Neural progenitor cell (in vitro differentiated cells): ENCODE measurements around the gene NCOR1.

ENCODE experiments used
- EZH2 ChIP-seq: fragments of 200-600 bp; sonication (generic); IDR thresholded peaks from 2 replicates; pipeline ENCODE4 v1.6.1; 2017; ENCODE audit warnings: antibody characterized with exemption, mild to moderate bottlenecking, moderate library complexity
- TF ChIP-seq, protein P1 (sequence below): fragments of 200-600 bp; sonication (generic); IDR thresholded peaks from 2 replicates; pipeline ENCODE4 v1.5.1; 2017; ENCODE audit warnings: antibody characterized with exemption, mild to moderate bottlenecking

DNA sequence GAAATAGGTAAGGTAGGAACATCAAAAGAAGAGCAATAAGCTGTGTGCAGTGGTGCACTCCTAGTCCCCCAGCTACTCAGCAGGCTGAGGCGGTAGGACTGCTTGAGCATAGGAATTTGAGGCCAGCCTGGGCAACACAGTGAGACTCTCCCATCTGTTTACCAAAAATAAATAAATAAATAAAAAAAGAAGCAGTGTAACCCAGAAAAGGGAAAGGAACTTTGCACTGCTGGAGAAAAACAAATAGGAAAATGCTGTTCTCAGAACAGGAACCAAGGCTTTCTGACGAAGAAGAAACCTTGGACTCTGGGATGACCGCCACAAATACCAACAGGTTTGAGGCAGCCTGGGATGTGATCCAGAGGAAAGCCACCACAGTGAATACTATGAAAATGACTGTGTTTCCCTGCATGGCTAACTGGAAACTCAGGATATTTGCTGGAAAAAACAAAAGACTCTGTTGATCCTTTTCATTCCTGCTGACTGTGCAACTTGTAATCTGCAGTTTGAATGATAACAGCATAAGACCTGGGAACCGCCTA, 174.6 kb downstream of the NCOR1 start:
- no peak for TF ChIP-seq EZH2
- TF ChIP-seq, protein P1, sequence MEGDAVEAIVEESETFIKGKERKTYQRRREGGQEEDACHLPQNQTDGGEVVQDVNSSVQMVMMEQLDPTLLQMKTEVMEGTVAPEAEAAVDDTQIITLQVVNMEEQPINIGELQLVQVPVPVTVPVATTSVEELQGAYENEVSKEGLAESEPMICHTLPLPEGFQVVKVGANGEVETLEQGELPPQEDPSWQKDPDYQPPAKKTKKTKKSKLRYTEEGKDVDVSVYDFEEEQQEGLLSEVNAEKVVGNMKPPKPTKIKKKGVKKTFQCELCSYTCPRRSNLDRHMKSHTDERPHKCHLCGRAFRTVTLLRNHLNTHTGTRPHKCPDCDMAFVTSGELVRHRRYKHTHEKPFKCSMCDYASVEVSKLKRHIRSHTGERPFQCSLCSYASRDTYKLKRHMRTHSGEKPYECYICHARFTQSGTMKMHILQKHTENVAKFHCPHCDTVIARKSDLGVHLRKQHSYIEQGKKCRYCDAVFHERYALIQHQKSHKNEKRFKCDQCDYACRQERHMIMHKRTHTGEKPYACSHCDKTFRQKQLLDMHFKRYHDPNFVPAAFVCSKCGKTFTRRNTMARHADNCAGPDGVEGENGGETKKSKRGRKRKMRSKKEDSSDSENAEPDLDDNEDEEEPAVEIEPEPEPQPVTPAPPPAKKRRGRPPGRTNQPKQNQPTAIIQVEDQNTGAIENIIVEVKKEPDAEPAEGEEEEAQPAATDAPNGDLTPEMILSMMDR = no peak
